HG03558 (cell line): ENCODE results near the gene DIRAS1.
"Not testable (repeated sequence)": the region's sequence is repeated elsewhere in the genome, so short reads cannot be mapped to it uniquely, and the experiment has no call there.

Source experiments
- ATAC-seq: cut with Tn5 transposase; IDR thresholded peaks from one replicate; pipeline ENCODE4 v1.9.1; 2021; ENCODE audit warnings: moderate number of reproducible peaks; ENCODE audit not compliant: unreplicated experiment; ENCODE audit errors: extremely low read depth

The DIRAS1 gene

GRCh38 chr19:2715470-2716274 is 5.5 kb downstream of the DIRAS1 start:
- ATAC-seq = no peak

- ATAC-seq = no peak
Measured at GRCh38 chr19:2714531-2715269, 6.5 kb downstream of the DIRAS1 start.

- ATAC-seq = not testable (repeated sequence)
Measured at GRCh38 chr19:2714102-2714501, 7.1 kb downstream of the DIRAS1 start.

GRCh38 chr19:2713170-2713569 is 8.0 kb downstream of the DIRAS1 start:
- not testable (repeated sequence) for ATAC-seq

- ATAC-seq = no peak
Measured at GRCh38 chr19:2711875-2712205, 9.3 kb downstream of the DIRAS1 start.

- no peak for ATAC-seq
Measured at GRCh38 chr19:2711172-2711874, 9.8 kb downstream of the DIRAS1 start.

GRCh38 chr19:2706251-2706650 is 14.9 kb downstream of the DIRAS1 start:
- no peak for ATAC-seq

- ATAC-seq = no peak
Measured at GRCh38 chr19:2703691-2704216, 17.4 kb downstream of the DIRAS1 start.

GRCh38 chr19:2703077-2703437 is 18.1 kb downstream of the DIRAS1 start:
- ATAC-seq = no peak

- no peak for ATAC-seq
Measured at GRCh38 chr19:2702170-2703076, 18.7 kb downstream of the DIRAS1 start, which contains the start of gene GNG7. TSS of gene GNG7 (minus strand) at chr19:2702694. CDS start at chr19:2520688, 182,006 bp downstream.

GRCh38 chr19:2701361-2702169 is 19.6 kb downstream of the DIRAS1 start:
- no peak for ATAC-seq

GRCh38 chr19:2700660-2701360 is 20.4 kb downstream of the DIRAS1 start:
- ATAC-seq = no peak

- ATAC-seq = no peak
Measured at GRCh38 chr19:2699413-2700140, 21.6 kb downstream of the DIRAS1 start.

- no peak for ATAC-seq
Measured at GRCh38 chr19:2694196-2694595, 27.0 kb downstream of the DIRAS1 start.

- ATAC-seq = no peak
Measured at GRCh38 chr19:2693492-2694160, 27.5 kb downstream of the DIRAS1 start.

- ATAC-seq = no peak
Measured at GRCh38 chr19:2691951-2692350, 29.2 kb downstream of the DIRAS1 start.

GRCh38 chr19:2690856-2691255 is 30.3 kb downstream of the DIRAS1 start:
- no peak for ATAC-seq
